ENCODE data around the gene ADGRE2. TPM values are rescaled to one million over a fixed set of nuclear protein-coding genes. Genes with fewer than 3 reads are reported as not detected.

The ADGRE2 gene
- polyA plus RNA-seq, 1 donor (not counting 4 experiments of a cell fraction or from before 2014, with no cell fraction given) = 4.2 TPM

GRCh38 chr19:14770136-14770535 lies 8.2 kb downstream of the ADGRE2 start:
- Histone ChIP-seq H4K20me1 (ENCODE audit: control insufficient read depth, extremely low read depth, insufficient read depth, low read length) (no peaks in the 10 kb centered on the region), H3K27ac (ENCODE audit: control insufficient read depth, insufficient read depth, low read length) (no peak overlapping the region), H3K4me1 (ENCODE audit: control insufficient read depth, extremely low read depth, insufficient read depth, low read length) (no peaks in the 10 kb centered on the region), H3K4me3 (ENCODE audit: control insufficient read depth in 2 of 3, extremely low read depth in 1 of 3, insufficient read depth in 2 of 3, low read depth in 1 of 3, low read length in 3 of 3) (no peak overlapping the region), H3K79me2 (ENCODE audit: control insufficient read depth, insufficient read depth, low read length) (no peaks in the 10 kb centered on the region), H3K9me1 (ENCODE audit: control insufficient read depth, extremely low read depth, insufficient read depth, low read length) (no peaks in the 10 kb centered on the region), H3K9ac (ENCODE audit: control insufficient read depth, extremely low read depth, insufficient read depth, low read length) (no peak overlapping the region), H3K36me3 (ENCODE audit: control insufficient read depth in 2 of 2, extremely low read depth in 1 of 2, insufficient read depth in 2 of 2, low read length in 2 of 2) (peaks cover 0 to 31% of the 10 kb centered on the region in 2 experiments), H3K9me3 (ENCODE audit: control insufficient read depth, low read depth, low read length) (no peaks in the 10 kb centered on the region), H3K4me2 (ENCODE audit: control insufficient read depth, extremely low read depth, insufficient read depth, low read depth, low read length) (no peak overlapping the region), H3K27me3 (ENCODE audit: control insufficient read depth, extremely low read depth, insufficient read depth, low read length) (no peaks in the 10 kb centered on the region), H2AFZ (ENCODE audit: control insufficient read depth, low read length) (no peak overlapping the region)
- FAIRE-seq (no peak), DNase-seq (ENCODE audit: low read depth, low spot score) (no peak)
- dilution Hi-C loops (cut with MboI; ENCODE audit: extremely low pct_ligation_motif_present, low sequenced_read_pairs) = no loop called here
- TF ChIP-seq CTCF (optimal IDR thresholded peaks at IDR 0.05 in 1 of 3, IDR thresholded peaks at IDR 0.05 in 1 of 3, conservative IDR thresholded peaks at IDR 0.05 in 1 of 3; ENCODE audit: extremely low read depth in 1 of 3, insufficient read depth in 2 of 3, low read length in 3 of 3) = no peak
- TF ChIP-seq EZH2 (IDR thresholded peaks at IDR 0.05; ENCODE audit: low read length) = no peak

GRCh38 chr19:14769201-14769600 lies 9.2 kb downstream of the ADGRE2 start:
- DNase-seq (ENCODE audit: low read depth, low spot score) (no peak), FAIRE-seq (no peak)
- dilution Hi-C loops (cut with MboI; ENCODE audit: extremely low pct_ligation_motif_present, low sequenced_read_pairs) = no loop called here
- TF ChIP-seq CTCF (optimal IDR thresholded peaks at IDR 0.05 in 1 of 3, IDR thresholded peaks at IDR 0.05 in 1 of 3, conservative IDR thresholded peaks at IDR 0.05 in 1 of 3; ENCODE audit: extremely low read depth in 1 of 3, insufficient read depth in 2 of 3, low read length in 3 of 3) (no peak), EZH2 (IDR thresholded peaks at IDR 0.05; ENCODE audit: low read length) (no peak)
- no peak overlapping the region for H3K27ac ChIP-seq (ENCODE audit: control insufficient read depth, insufficient read depth, low read length)
- no peaks in the 10 kb centered on the region for H3K79me2 ChIP-seq (ENCODE audit: control insufficient read depth, insufficient read depth, low read length)
- no peaks in the 10 kb centered on the region for H3K4me1 ChIP-seq (ENCODE audit: control insufficient read depth, extremely low read depth, insufficient read depth, low read length)
- no peaks in the 10 kb centered on the region for H4K20me1 ChIP-seq (ENCODE audit: control insufficient read depth, extremely low read depth, insufficient read depth, low read length)
- no peaks in the 10 kb centered on the region for H3K9me3 ChIP-seq (ENCODE audit: control insufficient read depth, low read depth, low read length)
- H3K4me3 ChIP-seq (ENCODE audit: control insufficient read depth in 2 of 3, extremely low read depth in 1 of 3, insufficient read depth in 2 of 3, low read depth in 1 of 3, low read length in 3 of 3) = no peak overlapping the region
- no peak overlapping the region for H2AFZ ChIP-seq (ENCODE audit: control insufficient read depth, low read length)
- H3K36me3 ChIP-seq (ENCODE audit: control insufficient read depth in 2 of 2, extremely low read depth in 1 of 2, insufficient read depth in 2 of 2, low read length in 2 of 2) = peaks cover 0 to 35% of the 10 kb centered on the region in 2 experiments
- H3K9ac ChIP-seq (ENCODE audit: control insufficient read depth, extremely low read depth, insufficient read depth, low read length) = no peak overlapping the region
- no peaks in the 10 kb centered on the region for H3K27me3 ChIP-seq (ENCODE audit: control insufficient read depth, extremely low read depth, insufficient read depth, low read length)
- H3K9me1 ChIP-seq (ENCODE audit: control insufficient read depth, extremely low read depth, insufficient read depth, low read length) = no peaks in the 10 kb centered on the region
- no peak overlapping the region for H3K4me2 ChIP-seq (ENCODE audit: control insufficient read depth, extremely low read depth, insufficient read depth, low read depth, low read length)
